ENCODE measurements around the gene MSI2.

The MSI2 gene

GRCh38 chr17:57727630-57728175, 471.4 kb downstream of the MSI2 start:
- TF ChIP-seq EZH2phosphoT487 (conservative IDR thresholded peaks at IDR 0.05; ENCODE audit: low read length) (no peak), CTCF (IDR thresholded peaks at IDR 0.05; ENCODE audit: insufficient read depth, low read length, poor library complexity, severe bottlenecking) (no peak)
- H3K4me2 ChIP-seq (ENCODE audit: low read depth, low read length, poor library complexity, severe bottlenecking), result no peak overlapping the region
- H3K27ac ChIP-seq (ENCODE audit: low read depth, low read length), result no peak overlapping the region
- no peaks in the 10 kb centered on the region for H3K36me3 ChIP-seq (ENCODE audit: low read length)
- H3K4me3 ChIP-seq (ENCODE audit: insufficient read depth, low read length, poor library complexity, severe bottlenecking), result no peak overlapping the region
- no peaks in the 10 kb centered on the region for H3K79me2 ChIP-seq (ENCODE audit: insufficient read depth, low read length)
- H3K9me3 ChIP-seq (ENCODE audit: insufficient read depth, low read length), result no peaks in the 10 kb centered on the region
- no peak overlapping the region for H2AFZ ChIP-seq (ENCODE audit: low read depth, low read length, severe bottlenecking)
- no peaks in the 10 kb centered on the region for H3K27me3 ChIP-seq (ENCODE audit: low read length)
- H4K20me1 ChIP-seq (ENCODE audit: low read depth, low read length), result no peaks in the 10 kb centered on the region
- no peak overlapping the region for H3K9ac ChIP-seq (ENCODE audit: low read length)
- H3F3A ChIP-seq (ENCODE audit: insufficient read depth), result no peaks in the 10 kb centered on the region
- no peaks in the 10 kb centered on the region for H3K9me2 ChIP-seq (replicated peaks; ENCODE audit: insufficient read depth, low read length)

GRCh38 chr17:57730026-57730701, 473.8 kb downstream of the MSI2 start:
- Histone ChIP-seq H3K4me2 (ENCODE audit: low read depth, low read length, poor library complexity, severe bottlenecking) (no peak overlapping the region), H3K4me3 (ENCODE audit: insufficient read depth, low read length, poor library complexity, severe bottlenecking) (no peak overlapping the region), H3K79me2 (ENCODE audit: insufficient read depth, low read length) (no peaks in the 10 kb centered on the region), H3K36me3 (ENCODE audit: low read length) (no peaks in the 10 kb centered on the region), H2AFZ (ENCODE audit: low read depth, low read length, severe bottlenecking) (no peak overlapping the region), H3K9me3 (ENCODE audit: insufficient read depth, low read length) (no peaks in the 10 kb centered on the region), H3K27ac (ENCODE audit: low read depth, low read length) (no peak overlapping the region), H4K20me1 (ENCODE audit: low read depth, low read length) (no peaks in the 10 kb centered on the region), H3K27me3 (ENCODE audit: low read length) (no peaks in the 10 kb centered on the region), H3K9me2 (replicated peaks; ENCODE audit: insufficient read depth, low read length) (no peaks in the 10 kb centered on the region), H3K9ac (ENCODE audit: low read length) (no peak overlapping the region), H3F3A (ENCODE audit: insufficient read depth) (no peaks in the 10 kb centered on the region)
- TF ChIP-seq EZH2phosphoT487 (conservative IDR thresholded peaks at IDR 0.05; ENCODE audit: low read length) (no peak), CTCF (IDR thresholded peaks at IDR 0.05; ENCODE audit: insufficient read depth, low read length, poor library complexity, severe bottlenecking) (no peak)

GRCh38 chr17:57732062-57732461, 475.7 kb downstream of the MSI2 start:
- Histone ChIP-seq H3K4me3 (ENCODE audit: insufficient read depth, low read length, poor library complexity, severe bottlenecking) (no peak overlapping the region), H3K4me2 (ENCODE audit: low read depth, low read length, poor library complexity, severe bottlenecking) (no peak overlapping the region), H3K9me2 (replicated peaks; ENCODE audit: insufficient read depth, low read length) (no peaks in the 10 kb centered on the region), H3K36me3 (ENCODE audit: low read length) (no peaks in the 10 kb centered on the region), H3K27me3 (ENCODE audit: low read length) (no peaks in the 10 kb centered on the region), H3K79me2 (ENCODE audit: insufficient read depth, low read length) (no peaks in the 10 kb centered on the region), H3F3A (ENCODE audit: insufficient read depth) (no peaks in the 10 kb centered on the region), H4K20me1 (ENCODE audit: low read depth, low read length) (no peaks in the 10 kb centered on the region), H3K27ac (ENCODE audit: low read depth, low read length) (no peak overlapping the region), H3K9ac (ENCODE audit: low read length) (no peak overlapping the region), H2AFZ (ENCODE audit: low read depth, low read length, severe bottlenecking) (no peak overlapping the region), H3K9me3 (ENCODE audit: insufficient read depth, low read length) (no peaks in the 10 kb centered on the region)
- TF ChIP-seq EZH2phosphoT487 (conservative IDR thresholded peaks at IDR 0.05; ENCODE audit: low read length) (no peak), CTCF (IDR thresholded peaks at IDR 0.05; ENCODE audit: insufficient read depth, low read length, poor library complexity, severe bottlenecking) (no peak)

Measured in SU-DHL-6 (cell line).